H1 (cell line): Measurements from ENCODE around the gene THRB.

Experiments used
- JUND ChIP-seq: IDR thresholded peaks from 2 replicates; pipeline ENCODE4 v1.6.1; 2011; ENCODE audit warnings: mild to moderate bottlenecking, improper control_type of control experiment, low read length
- SIN3A ChIP-seq, 2 experiments: IDR thresholded peaks in 1 of 2; conservative IDR thresholded peaks in 1 of 2; 2 replicates each; pipeline ENCODE4 v1.6.1; 2011 to 2012; ENCODE audit warnings: low read length in 2 of 2, improper control_type of control experiment in 1 of 2, low read depth in 1 of 2, mild to moderate bottlenecking in 1 of 2
- USF2 ChIP-seq: IDR thresholded peaks from 2 replicates; pipeline ENCODE4 v1.6.1; 2011; ENCODE audit warnings: low read length, improper control_type of control experiment
- TF ChIP-seq, protein P1 (sequence below), 3 experiments: IDR thresholded peaks; 1 replicate in 2 of 3; 2 replicates in 1 of 3; pipeline versions ENCODE4 v1.5.1 to v1.6.1; 2011; ENCODE audit warnings: low read length in 3 of 3, mild to moderate bottlenecking in 3 of 3, inconsistent platforms in 2 of 3, low read depth in 1 of 3, moderate library complexity in 1 of 3; ENCODE audit not compliant: insufficient read depth in 1 of 3; ENCODE audit errors: control extremely low read depth in 1 of 3

DNA sequence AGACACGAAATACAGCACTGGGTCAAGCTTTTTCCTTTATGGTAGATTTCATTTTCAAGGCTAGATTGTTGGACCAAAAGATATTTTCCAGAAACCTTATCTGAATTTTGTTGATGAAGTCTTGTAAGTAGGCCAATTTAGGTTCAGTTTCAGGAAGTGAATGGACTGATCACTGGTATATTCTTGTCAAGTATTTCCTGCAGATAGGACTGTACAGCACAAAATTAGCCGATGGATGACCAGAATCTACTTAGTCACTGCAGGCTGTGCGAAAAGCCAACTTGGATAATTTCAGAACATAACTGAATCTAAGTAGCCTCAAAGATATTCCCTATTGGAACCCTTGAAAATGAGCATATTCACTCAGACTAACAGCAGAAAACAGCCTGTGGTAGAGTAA lies 343.1 kb downstream of the THRB start:
- TF ChIP-seq, protein P1, sequence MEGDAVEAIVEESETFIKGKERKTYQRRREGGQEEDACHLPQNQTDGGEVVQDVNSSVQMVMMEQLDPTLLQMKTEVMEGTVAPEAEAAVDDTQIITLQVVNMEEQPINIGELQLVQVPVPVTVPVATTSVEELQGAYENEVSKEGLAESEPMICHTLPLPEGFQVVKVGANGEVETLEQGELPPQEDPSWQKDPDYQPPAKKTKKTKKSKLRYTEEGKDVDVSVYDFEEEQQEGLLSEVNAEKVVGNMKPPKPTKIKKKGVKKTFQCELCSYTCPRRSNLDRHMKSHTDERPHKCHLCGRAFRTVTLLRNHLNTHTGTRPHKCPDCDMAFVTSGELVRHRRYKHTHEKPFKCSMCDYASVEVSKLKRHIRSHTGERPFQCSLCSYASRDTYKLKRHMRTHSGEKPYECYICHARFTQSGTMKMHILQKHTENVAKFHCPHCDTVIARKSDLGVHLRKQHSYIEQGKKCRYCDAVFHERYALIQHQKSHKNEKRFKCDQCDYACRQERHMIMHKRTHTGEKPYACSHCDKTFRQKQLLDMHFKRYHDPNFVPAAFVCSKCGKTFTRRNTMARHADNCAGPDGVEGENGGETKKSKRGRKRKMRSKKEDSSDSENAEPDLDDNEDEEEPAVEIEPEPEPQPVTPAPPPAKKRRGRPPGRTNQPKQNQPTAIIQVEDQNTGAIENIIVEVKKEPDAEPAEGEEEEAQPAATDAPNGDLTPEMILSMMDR (IDR thresholded peaks at IDR 0.05; ENCODE audit: control extremely low read depth in 1 of 3, insufficient read depth in 1 of 3, low read depth in 1 of 3, low read length in 3 of 3) = no peak
- TF ChIP-seq SIN3A (conservative IDR thresholded peaks at IDR 0.05 in 1 of 2, IDR thresholded peaks at IDR 0.05 in 1 of 2; ENCODE audit: low read depth in 1 of 2, low read length in 2 of 2) (no peak), USF2 (no peak), JUND (no peak)
